K562 (cell line): ENCODE measurements around the gene NIPAL1.

Experiments
- BDP1 ChIP-seq: IDR thresholded peaks from 3 replicates; pipeline ENCODE4 v1.6.1; 2011; ENCODE audit not compliant: insufficient read length, insufficient read depth
- GATA2 ChIP-seq: sonication (generic); formaldehyde crosslinking; IDR thresholded peaks from 2 replicates; pipeline ENCODE4 v1.4.0; 2020; ENCODE audit warnings: mild to moderate bottlenecking, missing genetic modification reagents
- JUNB ChIP-seq: fragments of 450-650 bp; formaldehyde crosslinking; conservative IDR thresholded peaks from 2 replicates; pipeline ENCODE4 v1.4.0; 2020; ENCODE audit warnings: mild to moderate bottlenecking
- NBN ChIP-seq: fragments of 450-650 bp; IDR thresholded peaks from 2 replicates; pipeline ENCODE4 v1.6.1; 2016; ENCODE audit warnings: low read depth, mild to moderate bottlenecking
- POLR2A ChIP-seq: fragments of 450-650 bp; conservative IDR thresholded peaks from 2 replicates; pipeline ENCODE4 v1.6.1; 2016
- RFX5 ChIP-seq: IDR thresholded peaks from 2 replicates; pipeline ENCODE4 v1.6.1; 2011; ENCODE audit warnings: low read depth, mild to moderate bottlenecking, improper control_type of control experiment, low read length
- SIN3A ChIP-seq, 2 experiments: fragments of 150-350 bp in 1 of 2; IDR thresholded peaks; 2 replicates each; pipeline ENCODE4 v1.6.1; 2011 to 2016; ENCODE audit warnings: borderline replicate concordance in 2 of 2, low read depth in 2 of 2, low read length in 2 of 2, mild to moderate bottlenecking in 2 of 2, moderate library complexity in 2 of 2; ENCODE audit not compliant: control insufficient read depth in 1 of 2
- SP1 ChIP-seq: sonication (generic); formaldehyde crosslinking; IDR thresholded peaks from 2 replicates; pipeline ENCODE4 v1.8.1; 2022; ENCODE audit warnings: mild to moderate bottlenecking, missing genetic modification reagents
- STAT5A ChIP-seq: IDR thresholded peaks from 2 replicates; pipeline ENCODE4 v1.6.1; 2012; ENCODE audit warnings: low read length, inconsistent platforms, borderline replicate concordance
- ZBTB7A ChIP-seq: IDR thresholded peaks from 2 replicates; pipeline ENCODE4 v1.6.1; 2011; ENCODE audit warnings: low read depth, mild to moderate bottlenecking, low read length, moderate library complexity, borderline replicate concordance; ENCODE audit not compliant: control insufficient read depth
- ZNF561 ChIP-seq: fragments of 450-650 bp; formaldehyde crosslinking; conservative IDR thresholded peaks from 2 replicates; pipeline ENCODE4 v1.4.0; 2020; ENCODE audit warnings: mild to moderate bottlenecking, moderate library complexity
- ZNF77 ChIP-seq: fragments of 250-450 bp; sonication (Bioruptor Pico); IDR thresholded peaks from 2 replicates; pipeline ENCODE4 v1.5.0; 2020
- TF ChIP-seq, protein P1 (sequence below), 2 experiments: fragments of 450-650 bp; formaldehyde crosslinking in 1 of 2; IDR thresholded peaks; 2 replicates each; pipeline versions ENCODE4 v1.4.0 to v1.6.1; 2014 to 2020; ENCODE audit warnings: mild to moderate bottlenecking in 2 of 2, borderline replicate concordance in 1 of 2, low read depth in 1 of 2

DNA sequence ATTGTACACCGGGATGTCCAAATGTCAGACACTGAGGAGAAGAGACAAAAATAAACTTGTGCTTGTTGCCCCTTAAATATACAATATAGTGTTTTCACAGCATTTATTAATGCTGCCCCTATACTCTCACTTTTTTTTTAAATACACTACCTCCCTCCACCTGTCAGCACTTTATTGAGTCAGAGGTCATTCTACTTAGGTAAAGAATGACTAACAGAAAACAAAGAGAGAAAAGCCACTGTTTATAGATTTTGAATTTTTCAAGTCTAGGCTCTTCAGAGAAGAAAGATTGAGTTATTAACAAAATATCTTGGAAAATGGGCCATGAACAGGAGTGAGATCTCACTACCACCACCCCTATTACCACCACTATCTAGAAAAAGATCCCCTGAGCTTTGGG, 58.1 kb downstream of the NIPAL1 start:
- TF ChIP-seq ZNF561, result no peak
- TF ChIP-seq BDP1, result no peak
- TF ChIP-seq STAT5A, result no peak
- TF ChIP-seq, protein P1, sequence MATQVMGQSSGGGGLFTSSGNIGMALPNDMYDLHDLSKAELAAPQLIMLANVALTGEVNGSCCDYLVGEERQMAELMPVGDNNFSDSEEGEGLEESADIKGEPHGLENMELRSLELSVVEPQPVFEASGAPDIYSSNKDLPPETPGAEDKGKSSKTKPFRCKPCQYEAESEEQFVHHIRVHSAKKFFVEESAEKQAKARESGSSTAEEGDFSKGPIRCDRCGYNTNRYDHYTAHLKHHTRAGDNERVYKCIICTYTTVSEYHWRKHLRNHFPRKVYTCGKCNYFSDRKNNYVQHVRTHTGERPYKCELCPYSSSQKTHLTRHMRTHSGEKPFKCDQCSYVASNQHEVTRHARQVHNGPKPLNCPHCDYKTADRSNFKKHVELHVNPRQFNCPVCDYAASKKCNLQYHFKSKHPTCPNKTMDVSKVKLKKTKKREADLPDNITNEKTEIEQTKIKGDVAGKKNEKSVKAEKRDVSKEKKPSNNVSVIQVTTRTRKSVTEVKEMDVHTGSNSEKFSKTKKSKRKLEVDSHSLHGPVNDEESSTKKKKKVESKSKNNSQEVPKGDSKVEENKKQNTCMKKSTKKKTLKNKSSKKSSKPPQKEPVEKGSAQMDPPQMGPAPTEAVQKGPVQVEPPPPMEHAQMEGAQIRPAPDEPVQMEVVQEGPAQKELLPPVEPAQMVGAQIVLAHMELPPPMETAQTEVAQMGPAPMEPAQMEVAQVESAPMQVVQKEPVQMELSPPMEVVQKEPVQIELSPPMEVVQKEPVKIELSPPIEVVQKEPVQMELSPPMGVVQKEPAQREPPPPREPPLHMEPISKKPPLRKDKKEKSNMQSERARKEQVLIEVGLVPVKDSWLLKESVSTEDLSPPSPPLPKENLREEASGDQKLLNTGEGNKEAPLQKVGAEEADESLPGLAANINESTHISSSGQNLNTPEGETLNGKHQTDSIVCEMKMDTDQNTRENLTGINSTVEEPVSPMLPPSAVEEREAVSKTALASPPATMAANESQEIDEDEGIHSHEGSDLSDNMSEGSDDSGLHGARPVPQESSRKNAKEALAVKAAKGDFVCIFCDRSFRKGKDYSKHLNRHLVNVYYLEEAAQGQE (IDR thresholded peaks at IDR 0.05; ENCODE audit: borderline replicate concordance), result no peak
- TF ChIP-seq, protein P1 (CRISPR knock-in tag; IDR thresholded peaks at IDR 0.05; ENCODE audit: low read depth), result no peak
- no peak for TF ChIP-seq SIN3A (IDR thresholded peaks at IDR 0.05; ENCODE audit: borderline replicate concordance in 2 of 2, control insufficient read depth in 1 of 2, low read depth in 2 of 2, low read length in 2 of 2)
- TF ChIP-seq NBN, result no peak
- TF ChIP-seq GATA2 (CRISPR knock-in tag), result no peak
- no peak for TF ChIP-seq SP1 (CRISPR knock-in tag)
- no peak for TF ChIP-seq ZNF77 (CRISPR knock-in tag)
- no peak for TF ChIP-seq ZBTB7A
- no peak for TF ChIP-seq POLR2A
- no peak for TF ChIP-seq JUNB (CRISPR knock-in tag)
- no peak for TF ChIP-seq RFX5
